ENCODE data around the gene DENND4B. TPM values are rescaled to one million over a fixed set of nuclear protein-coding genes. Genes with fewer than 3 reads are reported as not detected.
A peak's percentile ranks its signal among the peaks of the same experiment; 100 is the strongest.

Gene DENND4B
- total and polyA plus RNA-seq, 2 of the 4 experiments (the other 2 are of a cell fraction): 1.8 to 25.2 TPM

GRCh38 chr1:153929426-153929825 lies 17.1 kb downstream of the DENND4B start:
- peak overlapping the region; percentile 80 for H2AK5ac ChIP-seq (ENCODE audit: low read depth, low read length)
- H3K23ac ChIP-seq (ENCODE audit: low read depth, low read length): no peak overlapping the region
- H3K4me2 ChIP-seq (ENCODE audit: low read depth, low read length): no peak overlapping the region
- no peaks in the 10 kb centered on the region for H3K9me3 ChIP-seq (ENCODE audit: control insufficient read depth, insufficient read depth, low read length)
- H2BK120ac ChIP-seq (ENCODE audit: low read depth, low read length): no peak overlapping the region
- H4K5ac ChIP-seq (ENCODE audit: low read depth, low read length): no peak overlapping the region
- no peaks in the 10 kb centered on the region for H3K27me3 ChIP-seq (ENCODE audit: control insufficient read depth, insufficient read depth, low read length)
- CTCF ChIA-PET: interaction anchor here (1.3 kb wide), 1 partner anchor 17 kb away, joined by 4 read pairs; the partner anchor contains the start of gene DENND4B
- H3K4me1 ChIP-seq (ENCODE audit: control insufficient read depth, insufficient read depth, low read length): peaks cover 9% of the 10 kb centered on the region
- dilution Hi-C loops (cut with HindIII; ENCODE audit: low sequenced_read_pairs, unreplicated experiment) (no loop called here), in situ Hi-C loops (cut with MboI; ENCODE audit: low sequenced_read_pairs) (no loop called here), intact Hi-C loops (cut with micrococcal nuclease) (loop anchor here (10.0 kb wide), 1 partner anchor 135 kb away; no protein-coding TSS in a partner anchor)
- H4K8ac ChIP-seq (ENCODE audit: low read depth in 2 of 2, low read length in 2 of 2): peak overlapping the region in 1 of 2 experiments; percentile 50; a peak in 1 of 4 replicates
- H2AFZ ChIP-seq (replicated peaks; ENCODE audit: low read length, poor library complexity): no peak overlapping the region
- POLR2A ChIA-PET (ENCODE audit: unreplicated experiment): interaction anchor here (0.6 kb wide), 1 partner anchor 518 kb away, joined by 3 read pairs; no protein-coding TSS in a partner anchor
- H3K56ac ChIP-seq (ENCODE audit: extremely low read depth, insufficient read depth, low read length): no peak overlapping the region
- H3K18ac ChIP-seq (ENCODE audit: low read depth, low read length): no peak overlapping the region
- H3K9ac ChIP-seq (ENCODE audit: low read depth, low read length): no peak overlapping the region
- no peak overlapping the region for H3K4me3 ChIP-seq (ENCODE audit: insufficient read depth, low read depth, low read length)
- no peak overlapping the region for H2BK20ac ChIP-seq (ENCODE audit: low read depth, low read length)
- no peak for TF ChIP-seq RAD21 (IDR thresholded peaks at IDR 0.05; ENCODE audit: low read length)
- no peak for TF ChIP-seq MAFK (IDR thresholded peaks at IDR 0.05; ENCODE audit: low read depth, low read length)
- TF ChIP-seq MAZ (IDR thresholded peaks at IDR 0.05; ENCODE audit: borderline replicate concordance, low read depth, low read length): no peak
- no peak for TF ChIP-seq MXI1 (IDR thresholded peaks at IDR 0.05; ENCODE audit: borderline replicate concordance, low read depth, low read length)
- no peak for TF ChIP-seq RCOR1 (IDR thresholded peaks at IDR 0.05; ENCODE audit: insufficient replicate concordance, low read length)
- no peak for TF ChIP-seq CHD1 (IDR thresholded peaks at IDR 0.05; ENCODE audit: low read depth, low read length)
- TF ChIP-seq CEBPB (IDR thresholded peaks at IDR 0.05; ENCODE audit: low read depth, low read length): no peak
- no peak for TF ChIP-seq BHLHE40 (IDR thresholded peaks at IDR 0.05; ENCODE audit: low read depth, low read length)
- H3K9me1 ChIP-seq (ENCODE audit: insufficient read depth, low read length): peaks cover 6% of the 10 kb centered on the region
- peaks cover 32% of the 10 kb centered on the region for H3K36me3 ChIP-seq (ENCODE audit: control insufficient read depth, insufficient read depth, low read length)
- H4K91ac ChIP-seq (ENCODE audit: insufficient read depth, low read depth, low read length): no peak overlapping the region
- no CpG with 5 or more reads among the region's 5 CpGs for WGBS, 2 experiments (ENCODE audit: extremely low coverage in 2 of 2, insufficient read length in 1 of 2)
- no peak overlapping the region for H2BK5ac ChIP-seq (ENCODE audit: low read depth, low read length, poor library complexity, severe bottlenecking)
- H3K4ac ChIP-seq (ENCODE audit: low read depth, low read length): no peak overlapping the region; the same call in 1 of the 2 replicates
- no peak overlapping the region for H3K27ac ChIP-seq (ENCODE audit: insufficient read depth, low read length)
- H4K20me1 ChIP-seq (ENCODE audit: insufficient read depth, low read length): peaks cover 6% of the 10 kb centered on the region; the same call in 1 of the 2 replicates
- DNase-seq (no peak), ATAC-seq (ENCODE audit: low read depth) (no peak)
- no peak overlapping the region for H2BK15ac ChIP-seq (ENCODE audit: low read depth, low read length)
- H3K14ac ChIP-seq (replicated peaks; ENCODE audit: low read depth, low read length): 0 out of 2 replicates have a peak overlapping the region, but pooled peaks have one; percentile 72
- H3K79me1 ChIP-seq (ENCODE audit: low read depth in 1 of 2, low read length in 2 of 2): peaks cover 0 to 7% of the 10 kb centered on the region in 2 experiments; a peak in 2 of 4 replicates
- H2AK9ac ChIP-seq (replicated peaks; ENCODE audit: low read depth, low read length, poor library complexity): no peak overlapping the region
- BruUV-seq (replicated peaks): no TSS peak
